G401.6 (cell line): ENCODE results near the gene BBOF1.

ENCODE experiments used
- FAIRE-seq: peaks from 2 replicates; lab custom pipeline; 2012; peaks lifted over from hg19 to GRCh38; lab: Jason Lieb, UNC

Gene BBOF1

DNA sequence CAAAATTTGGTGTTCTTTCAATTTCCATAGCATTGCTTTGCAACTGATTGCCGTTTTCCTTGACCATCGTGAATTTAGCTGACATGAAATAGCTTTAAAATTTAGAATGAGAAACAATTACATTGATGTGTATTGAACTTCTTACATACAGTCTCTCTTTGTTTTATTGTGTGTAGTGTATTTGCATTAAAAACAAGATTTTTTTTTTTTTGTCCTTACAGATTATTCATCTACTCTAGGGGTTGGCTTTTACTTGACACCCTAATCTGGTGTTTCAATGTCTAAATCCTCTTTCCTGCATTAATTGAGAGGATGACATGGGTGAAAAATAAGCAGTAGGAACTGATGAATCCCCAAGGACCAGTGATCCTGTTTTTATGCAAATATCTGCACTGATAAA is 86.2 kb downstream of the BBOF1 start:
- no peak for FAIRE-seq

DNA sequence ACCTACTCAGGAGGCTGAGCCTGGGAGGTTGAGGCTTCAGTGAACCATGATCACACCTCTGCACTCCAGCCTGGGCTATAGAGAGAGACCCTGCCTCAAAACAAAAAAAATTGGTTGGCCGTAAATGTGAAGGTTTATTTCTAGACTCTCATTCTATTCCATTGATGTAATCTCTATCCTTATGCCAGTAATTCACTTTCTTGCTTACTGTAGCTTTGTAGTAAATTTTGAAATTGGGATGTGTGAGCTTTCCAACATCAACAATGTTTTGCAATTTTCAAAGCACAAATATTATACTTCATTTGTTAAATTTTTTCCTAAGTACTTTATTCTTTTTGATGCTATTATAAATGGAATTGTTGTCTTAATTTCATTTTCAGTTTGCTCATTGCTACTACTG is 90.2 kb downstream of the BBOF1 start:
- no peak for FAIRE-seq

GRCh38 chr14:74111395-74112216 is 92.5 kb downstream of the BBOF1 start:
- peak; percentile 95 for FAIRE-seq
